Upper lobe of left lung (tissue), 4 donors: ENCODE data around the gene RAB40AL.

Source experiments
- EP300 ChIP-seq, 4 donors: sonication (generic); formaldehyde crosslinking; IDR thresholded peaks; one replicate each; pipeline ENCODE4 v1.5.1; 2017; ENCODE audit warnings: antibody characterized with exemption in 4 of 4, control low read depth in 2 of 4
- POLR2A ChIP-seq, 4 donors: fragments of 450-650 bp; IDR thresholded peaks; one replicate each; pipeline ENCODE4 v1.5.1; 2016 to 2017; ENCODE audit warnings: antibody characterized with exemption in 4 of 4, mild to moderate bottlenecking in 2 of 4
- POLR2AphosphoS5 ChIP-seq, 2 donors: sonication (generic); formaldehyde crosslinking; IDR thresholded peaks; one replicate each; pipeline ENCODE4 v1.5.1; 2017; ENCODE audit warnings: antibody characterized with exemption in 2 of 2
- TF ChIP-seq, protein P1 (sequence below), 6 experiments: fragments of 450-650 bp in 4 of 6; fragments of 200-600 bp in 2 of 6; sonication (generic) in 2 of 6; IDR thresholded peaks; one replicate each; pipeline ENCODE4 v1.5.1; 2016 to 2019; ENCODE audit warnings: antibody characterized with exemption in 6 of 6

DNA sequence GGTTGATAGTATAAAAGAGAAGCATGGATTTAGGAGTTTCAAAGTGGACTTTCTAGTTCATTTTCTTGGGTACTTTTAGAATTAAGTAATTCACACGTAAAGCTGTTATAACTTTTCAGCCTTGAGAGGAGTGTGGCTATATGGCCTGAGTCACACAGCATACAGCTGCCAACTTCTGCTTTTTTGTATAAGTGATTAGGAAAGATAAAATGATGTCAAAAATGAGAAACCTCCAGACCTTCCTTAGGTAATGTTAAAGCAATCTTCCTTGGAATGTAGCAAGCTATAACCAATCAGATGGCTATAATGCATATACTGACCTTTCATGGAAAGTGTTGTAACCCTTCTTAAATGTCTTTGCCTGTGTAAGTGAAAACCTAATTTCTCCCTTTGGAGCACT is 39.2 kb downstream of the RAB40AL start:
- TF ChIP-seq, protein P1, sequence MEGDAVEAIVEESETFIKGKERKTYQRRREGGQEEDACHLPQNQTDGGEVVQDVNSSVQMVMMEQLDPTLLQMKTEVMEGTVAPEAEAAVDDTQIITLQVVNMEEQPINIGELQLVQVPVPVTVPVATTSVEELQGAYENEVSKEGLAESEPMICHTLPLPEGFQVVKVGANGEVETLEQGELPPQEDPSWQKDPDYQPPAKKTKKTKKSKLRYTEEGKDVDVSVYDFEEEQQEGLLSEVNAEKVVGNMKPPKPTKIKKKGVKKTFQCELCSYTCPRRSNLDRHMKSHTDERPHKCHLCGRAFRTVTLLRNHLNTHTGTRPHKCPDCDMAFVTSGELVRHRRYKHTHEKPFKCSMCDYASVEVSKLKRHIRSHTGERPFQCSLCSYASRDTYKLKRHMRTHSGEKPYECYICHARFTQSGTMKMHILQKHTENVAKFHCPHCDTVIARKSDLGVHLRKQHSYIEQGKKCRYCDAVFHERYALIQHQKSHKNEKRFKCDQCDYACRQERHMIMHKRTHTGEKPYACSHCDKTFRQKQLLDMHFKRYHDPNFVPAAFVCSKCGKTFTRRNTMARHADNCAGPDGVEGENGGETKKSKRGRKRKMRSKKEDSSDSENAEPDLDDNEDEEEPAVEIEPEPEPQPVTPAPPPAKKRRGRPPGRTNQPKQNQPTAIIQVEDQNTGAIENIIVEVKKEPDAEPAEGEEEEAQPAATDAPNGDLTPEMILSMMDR (IDR thresholded peaks at IDR 0.05): no peak
- no peak for TF ChIP-seq EP300 (IDR thresholded peaks at IDR 0.05)
- no peak for TF ChIP-seq POLR2A (IDR thresholded peaks at IDR 0.05)
- TF ChIP-seq POLR2AphosphoS5 (IDR thresholded peaks at IDR 0.05): no peak
